Lower leg skin (tissue), 4 donors: Measurements from ENCODE around the gene NXPH3. TPM values are rescaled to one million over a fixed set of nuclear protein-coding genes. Genes with fewer than 3 reads are reported as not detected.

Experiments used
- DNase-seq, 2 donors: peaks; one replicate each; pipeline ENCODE4 v3.0.0-alpha.2; 2019; ENCODE audit warnings: low spot score in 2 of 2
- H3K4me3 ChIP-seq: fragments of 200-600 bp; sonication (generic); 2 replicates; pipeline ENCODE4 v1.5.1; 2017; ENCODE audit warnings: mild to moderate bottlenecking, low read depth; ENCODE audit not compliant: poor library complexity, severe bottlenecking
- POLR2A ChIP-seq, 2 donors: fragments of 450-650 bp; IDR thresholded peaks; one replicate each; pipeline ENCODE4 v1.6.1; 2016 to 2017; ENCODE audit warnings: antibody characterized with exemption in 2 of 2, mild to moderate bottlenecking in 1 of 2, moderate library complexity in 1 of 2
- WGBS, 2 donors: methylation state at CpG; one replicate each; pipeline ENCODE4 v1.1.5; 2018; 5-methylcytosine and 5-hydroxymethylcytosine counted together
- intact Hi-C: fragments of 100-400 bp; cut with DNase I; formaldehyde crosslinking; loops from one replicate; pipeline ENCODE4 v1.15.0; 2023; ENCODE audit warnings: low total_unique reads
- total RNA-seq, 4 donors: library from RNA; depleted of rRNA; stranded (reverse); fragments of >200 nt; gene quantifications; one replicate each; pipeline ENCODE4 v1.1.0, GENCODE V29; 2016
- TF ChIP-seq, protein P1 (sequence below), 3 donors: fragments of 450-650 bp; IDR thresholded peaks; one replicate each; pipeline ENCODE4 v1.5.1; 2016; ENCODE audit warnings: antibody characterized with exemption in 3 of 3, mild to moderate bottlenecking in 3 of 3, moderate library complexity in 2 of 3

NXPH3 gene
- total RNA-seq, 4 donors from 2014 or later, result 0.34 to 6.6 (median 2.7) TPM

DNA sequence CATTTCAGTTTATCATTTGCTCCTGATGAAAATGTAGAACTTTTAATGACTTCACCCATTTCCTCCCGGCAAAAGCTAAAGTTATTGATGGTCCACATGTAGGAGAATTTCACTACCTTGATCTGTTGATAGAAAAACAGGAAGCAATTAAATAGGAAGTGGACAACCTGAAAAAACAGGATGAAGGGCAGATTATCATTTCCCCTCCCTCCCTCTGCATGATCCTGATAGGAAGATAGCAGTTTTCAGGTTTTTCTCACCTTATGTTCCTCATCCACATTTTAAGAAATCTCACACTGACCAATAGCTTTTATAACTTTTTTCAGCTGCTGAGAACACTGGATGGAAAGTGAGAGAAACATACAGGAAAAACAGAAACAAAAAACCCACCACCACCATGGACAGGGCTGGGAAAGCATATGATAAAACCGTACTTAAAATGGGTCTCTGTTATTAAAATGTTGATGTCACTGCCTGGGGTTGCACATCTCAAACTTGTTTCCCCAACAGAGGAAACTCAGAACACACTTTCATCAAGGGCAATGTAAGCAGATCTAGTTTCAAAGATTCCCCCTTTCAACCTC lies 46.4 kb downstream of the NXPH3 start:
- no peak overlapping the region for H3K4me3 ChIP-seq
- DNase-seq, result no peak
- no peak for TF ChIP-seq POLR2A (IDR thresholded peaks at IDR 0.05)
- TF ChIP-seq, protein P1, sequence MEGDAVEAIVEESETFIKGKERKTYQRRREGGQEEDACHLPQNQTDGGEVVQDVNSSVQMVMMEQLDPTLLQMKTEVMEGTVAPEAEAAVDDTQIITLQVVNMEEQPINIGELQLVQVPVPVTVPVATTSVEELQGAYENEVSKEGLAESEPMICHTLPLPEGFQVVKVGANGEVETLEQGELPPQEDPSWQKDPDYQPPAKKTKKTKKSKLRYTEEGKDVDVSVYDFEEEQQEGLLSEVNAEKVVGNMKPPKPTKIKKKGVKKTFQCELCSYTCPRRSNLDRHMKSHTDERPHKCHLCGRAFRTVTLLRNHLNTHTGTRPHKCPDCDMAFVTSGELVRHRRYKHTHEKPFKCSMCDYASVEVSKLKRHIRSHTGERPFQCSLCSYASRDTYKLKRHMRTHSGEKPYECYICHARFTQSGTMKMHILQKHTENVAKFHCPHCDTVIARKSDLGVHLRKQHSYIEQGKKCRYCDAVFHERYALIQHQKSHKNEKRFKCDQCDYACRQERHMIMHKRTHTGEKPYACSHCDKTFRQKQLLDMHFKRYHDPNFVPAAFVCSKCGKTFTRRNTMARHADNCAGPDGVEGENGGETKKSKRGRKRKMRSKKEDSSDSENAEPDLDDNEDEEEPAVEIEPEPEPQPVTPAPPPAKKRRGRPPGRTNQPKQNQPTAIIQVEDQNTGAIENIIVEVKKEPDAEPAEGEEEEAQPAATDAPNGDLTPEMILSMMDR (IDR thresholded peaks at IDR 0.05), result no peak
- intact Hi-C loops, result no loop called here
- WGBS, 2 donors, result 72 to 76% methylated on average over 2 of the region's 2 CpGs

DNA sequence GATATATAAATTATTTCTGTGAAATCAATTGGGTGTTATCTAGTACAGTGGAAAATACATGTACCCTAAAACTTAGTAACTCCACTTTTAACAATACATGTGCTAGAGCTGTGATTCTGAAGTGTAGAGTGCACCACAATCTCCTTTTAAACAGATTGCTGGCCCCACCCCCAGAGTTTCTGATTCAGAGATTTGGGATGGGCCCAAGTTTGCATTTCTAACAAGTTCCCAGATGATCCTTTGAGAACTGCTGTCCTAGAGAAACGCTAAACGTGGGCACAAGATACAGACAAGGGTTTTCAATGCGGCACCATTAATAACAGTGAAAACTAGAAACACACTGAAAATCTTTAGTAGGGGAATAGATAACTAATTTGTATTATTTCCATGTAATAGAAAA lies 49.2 kb downstream of the NXPH3 start:
- TF ChIP-seq POLR2A (IDR thresholded peaks at IDR 0.05), result no peak
- TF ChIP-seq, protein P1 (IDR thresholded peaks at IDR 0.05), result no peak
- H3K4me3 ChIP-seq, result no peak overlapping the region
- intact Hi-C loops, result no loop called here
- 49 to 55% methylated on average over 3 of the region's 3 CpGs for WGBS, 2 donors
- no peak for DNase-seq

GRCh38 chr17:49629447-49629846 lies 53.8 kb downstream of the NXPH3 start:
- intact Hi-C loops, result no loop called here
- TF ChIP-seq, protein P1 (IDR thresholded peaks at IDR 0.05), result no peak
- TF ChIP-seq POLR2A (IDR thresholded peaks at IDR 0.05), result no peak

GRCh38 chr17:49630113-49630900 lies 54.6 kb downstream of the NXPH3 start:
- TF ChIP-seq POLR2A (IDR thresholded peaks at IDR 0.05), result no peak
- TF ChIP-seq, protein P1 (IDR thresholded peaks at IDR 0.05), result no peak
- no peak overlapping the region for H3K4me3 ChIP-seq
- 68 to 70% methylated on average over 6 of the region's 6 CpGs for WGBS, 2 donors
- intact Hi-C loops, result no loop called here
- no peak for DNase-seq

More at GRCh38 chr17:49629447-49629846, 53.8 kb downstream of the NXPH3 start:
- DNase-seq, result no peak
- no peak overlapping the region for H3K4me3 ChIP-seq

DNA sequence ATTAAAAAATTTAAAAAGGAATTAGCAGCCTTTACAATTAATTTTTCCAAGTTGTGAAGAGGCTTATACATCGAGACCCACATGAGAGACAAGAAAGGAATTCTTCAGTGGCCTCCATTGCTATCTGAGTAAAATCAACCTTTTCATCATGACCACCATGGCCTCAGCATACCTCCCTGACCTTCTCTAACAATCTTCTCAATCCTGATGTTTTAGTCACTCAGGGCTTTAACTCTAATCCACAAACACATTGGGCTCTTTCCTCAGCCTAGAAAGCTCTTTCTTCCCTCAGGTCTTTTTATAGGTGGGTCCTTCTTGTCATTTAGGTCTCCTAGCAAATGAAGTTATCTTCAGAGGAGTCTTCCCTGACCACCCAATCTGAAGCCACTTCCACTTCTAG lies 55.8 kb downstream of the NXPH3 start:
- TF ChIP-seq POLR2A (IDR thresholded peaks at IDR 0.05), result no peak
- TF ChIP-seq, protein P1 (IDR thresholded peaks at IDR 0.05), result no peak
- DNase-seq, result no peak
- 100% methylated on average over 1 of the region's 1 CpG for WGBS, 2 donors
- intact Hi-C loops, result no loop called here
- H3K4me3 ChIP-seq, result no peak overlapping the region

Other genes with a start within 250 kb of the NXPH3 start
- gene ZNF652, start 213.6 kb upstream of the NXPH3 start, total RNA-seq, result 100 to 1,000 TPM in 2 of 4 donors, 10 to 100 TPM in 2; 58.8 to 124 (median 103) TPM
- gene PHB1, start 161.0 kb upstream of the NXPH3 start, total RNA-seq, result 10 to 100 TPM; 47.0 to 79.0 (median 71.3) TPM
- 10 to 100 TPM in 3 of 4 donors, 1 to 10 TPM in 1; 3.0 to 40.5 (median 19.1) TPM for gene NGFR, start 80.6 kb upstream of the NXPH3 start, total RNA-seq
- 10 to 100 TPM; 35.9 to 74.7 (median 47.3) TPM for gene SPOP, start 102.2 kb downstream of the NXPH3 start, total RNA-seq
- gene SLC35B1, start 132.1 kb downstream of the NXPH3 start, total RNA-seq, result 10 to 100 TPM; 31.0 to 40.1 (median 35.1) TPM
- 10 to 100 TPM; 21.8 to 39.7 (median 26.4) TPM for gene FAM117A, start 188.3 kb downstream of the NXPH3 start, total RNA-seq
- gene KAT7, start 212.8 kb downstream of the NXPH3 start, total RNA-seq, result 10 to 100 TPM; 39.3 to 71.0 (median 51.7) TPM